MM.1S (cell line): ENCODE results near the gene SEPTIN5.

Experiments used
- EZH2 ChIP-seq: fragments of 300-600 bp; sonication (generic); optimal IDR thresholded peaks from 2 replicates; pipeline ENCODE3; 2017; ENCODE audit warnings: low read depth, mild to moderate bottlenecking, antibody characterized with exemption, low read length, mixed read lengths
- EZH2phosphoT487 ChIP-seq: fragments of 300-600 bp; sonication (generic); IDR thresholded peaks from 2 replicates; pipeline ENCODE4 v1.6.1; 2018; ENCODE audit warnings: antibody characterized with exemption, low read length
- TF ChIP-seq, protein P1 (sequence below): fragments of 300-600 bp; sonication (generic); IDR thresholded peaks from 2 replicates; pipeline ENCODE4 v1.5.1; 2016; ENCODE audit warnings: antibody characterized with exemption, low read length, mixed read lengths

- TF ChIP-seq, protein P1, sequence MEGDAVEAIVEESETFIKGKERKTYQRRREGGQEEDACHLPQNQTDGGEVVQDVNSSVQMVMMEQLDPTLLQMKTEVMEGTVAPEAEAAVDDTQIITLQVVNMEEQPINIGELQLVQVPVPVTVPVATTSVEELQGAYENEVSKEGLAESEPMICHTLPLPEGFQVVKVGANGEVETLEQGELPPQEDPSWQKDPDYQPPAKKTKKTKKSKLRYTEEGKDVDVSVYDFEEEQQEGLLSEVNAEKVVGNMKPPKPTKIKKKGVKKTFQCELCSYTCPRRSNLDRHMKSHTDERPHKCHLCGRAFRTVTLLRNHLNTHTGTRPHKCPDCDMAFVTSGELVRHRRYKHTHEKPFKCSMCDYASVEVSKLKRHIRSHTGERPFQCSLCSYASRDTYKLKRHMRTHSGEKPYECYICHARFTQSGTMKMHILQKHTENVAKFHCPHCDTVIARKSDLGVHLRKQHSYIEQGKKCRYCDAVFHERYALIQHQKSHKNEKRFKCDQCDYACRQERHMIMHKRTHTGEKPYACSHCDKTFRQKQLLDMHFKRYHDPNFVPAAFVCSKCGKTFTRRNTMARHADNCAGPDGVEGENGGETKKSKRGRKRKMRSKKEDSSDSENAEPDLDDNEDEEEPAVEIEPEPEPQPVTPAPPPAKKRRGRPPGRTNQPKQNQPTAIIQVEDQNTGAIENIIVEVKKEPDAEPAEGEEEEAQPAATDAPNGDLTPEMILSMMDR: no peak
- TF ChIP-seq EZH2: no peak
- no peak for TF ChIP-seq EZH2phosphoT487
These were observed 37.4 kb downstream of the SEPTIN5 start for GRCh38 chr22:19751497-19752245.
